ENCODE measurements around the gene ULK2.
"Not testable (repeated sequence)": the region's sequence is repeated elsewhere in the genome, so short reads cannot be mapped to it uniquely, and the experiment has no call there.

The ULK2 gene

GRCh38 chr17:19896679-19897078 lies 28.9 kb upstream of the ULK2 start:
- H3K9me3 ChIP-seq (ENCODE audit: control insufficient read depth, insufficient read depth, low read depth, low read length) = no peaks in the 10 kb centered on the region
- peaks cover 15% of the 10 kb centered on the region for H3K36me3 ChIP-seq (ENCODE audit: control insufficient read depth, insufficient read depth, low read length)
- H3K27me3 ChIP-seq (ENCODE audit: control insufficient read depth, insufficient read depth, low read length) = no peaks in the 10 kb centered on the region
- H3K4me3 ChIP-seq (ENCODE audit: low read depth, low read length) = no peak overlapping the region
- no peaks in the 10 kb centered on the region; the same call in 1 of the 2 replicates for H3K4me1 ChIP-seq (ENCODE audit: control insufficient read depth, insufficient read depth, low read length)
- H3K27ac ChIP-seq (ENCODE audit: low read depth, low read length) = no peak overlapping the region
- H3K9ac ChIP-seq (ENCODE audit: low read length) = no peak overlapping the region

GRCh38 chr17:19890554-19890953 lies 22.8 kb upstream of the ULK2 start:
- H3K9me3 ChIP-seq (ENCODE audit: control insufficient read depth, insufficient read depth, low read depth, low read length); H3K4me1 ChIP-seq (ENCODE audit: control insufficient read depth, insufficient read depth, low read length); H3K27me3 ChIP-seq (ENCODE audit: control insufficient read depth, insufficient read depth, low read length); H3K9ac ChIP-seq (ENCODE audit: low read length); H3K4me3 ChIP-seq (ENCODE audit: low read depth, low read length); H3K27ac ChIP-seq (ENCODE audit: low read depth, low read length); H3K36me3 ChIP-seq (ENCODE audit: control insufficient read depth, insufficient read depth, low read length): not testable (repeated sequence)

GRCh38 chr17:19890001-19890400 lies 22.3 kb upstream of the ULK2 start:
- H3K9me3 ChIP-seq (ENCODE audit: control insufficient read depth, insufficient read depth, low read depth, low read length); H3K4me3 ChIP-seq (ENCODE audit: low read depth, low read length); H3K9ac ChIP-seq (ENCODE audit: low read length); H3K27me3 ChIP-seq (ENCODE audit: control insufficient read depth, insufficient read depth, low read length); H3K4me1 ChIP-seq (ENCODE audit: control insufficient read depth, insufficient read depth, low read length); H3K36me3 ChIP-seq (ENCODE audit: control insufficient read depth, insufficient read depth, low read length); H3K27ac ChIP-seq (ENCODE audit: low read depth, low read length): not testable (repeated sequence)

- no peak overlapping the region for H3K27ac ChIP-seq (ENCODE audit: low read depth, low read length)
- no peaks in the 10 kb centered on the region for H3K27me3 ChIP-seq (ENCODE audit: control insufficient read depth, insufficient read depth, low read length)
- H3K4me1 ChIP-seq (ENCODE audit: control insufficient read depth, insufficient read depth, low read length) = no peaks in the 10 kb centered on the region
- H3K9me3 ChIP-seq (ENCODE audit: control insufficient read depth, insufficient read depth, low read depth, low read length) = no peaks in the 10 kb centered on the region
- H3K9ac ChIP-seq (ENCODE audit: low read length) = no peak overlapping the region
- H3K36me3 ChIP-seq (ENCODE audit: control insufficient read depth, insufficient read depth, low read length) = no peaks in the 10 kb centered on the region
- H3K4me3 ChIP-seq (ENCODE audit: low read depth, low read length) = no peak overlapping the region
Observed at GRCh38 chr17:19886116-19886515, 18.4 kb upstream of the ULK2 start.

GRCh38 chr17:19883537-19884215 lies 15.9 kb upstream of the ULK2 start:
- Histone ChIP-seq H3K27ac (ENCODE audit: low read depth, low read length) (no peak overlapping the region), H3K9ac (ENCODE audit: low read length) (no peak overlapping the region), H3K36me3 (ENCODE audit: control insufficient read depth, insufficient read depth, low read length) (no peaks in the 10 kb centered on the region), H3K27me3 (ENCODE audit: control insufficient read depth, insufficient read depth, low read length) (no peaks in the 10 kb centered on the region), H3K4me3 (ENCODE audit: low read depth, low read length) (no peak overlapping the region), H3K4me1 (ENCODE audit: control insufficient read depth, insufficient read depth, low read length) (no peaks in the 10 kb centered on the region), H3K9me3 (ENCODE audit: control insufficient read depth, insufficient read depth, low read depth, low read length) (no peaks in the 10 kb centered on the region)

- H3K9me3 ChIP-seq (ENCODE audit: control insufficient read depth, insufficient read depth, low read depth, low read length) = no peaks in the 10 kb centered on the region
- no peaks in the 10 kb centered on the region for H3K4me1 ChIP-seq (ENCODE audit: control insufficient read depth, insufficient read depth, low read length)
- no peaks in the 10 kb centered on the region for H3K36me3 ChIP-seq (ENCODE audit: control insufficient read depth, insufficient read depth, low read length)
- no peak overlapping the region for H3K4me3 ChIP-seq (ENCODE audit: low read depth, low read length)
- H3K27me3 ChIP-seq (ENCODE audit: control insufficient read depth, insufficient read depth, low read length) = no peaks in the 10 kb centered on the region
- no peak overlapping the region for H3K27ac ChIP-seq (ENCODE audit: low read depth, low read length)
- H3K9ac ChIP-seq (ENCODE audit: low read length) = no peak overlapping the region
Observed at GRCh38 chr17:19880393-19880792, 12.7 kb upstream of the ULK2 start.

GRCh38 chr17:19877364-19877945 lies 9.7 kb upstream of the ULK2 start:
- Histone ChIP-seq H3K4me1 (ENCODE audit: control insufficient read depth, insufficient read depth, low read length) (no peaks in the 10 kb centered on the region), H3K9ac (ENCODE audit: low read length) (no peak overlapping the region), H3K36me3 (ENCODE audit: control insufficient read depth, insufficient read depth, low read length) (no peaks in the 10 kb centered on the region), H3K27me3 (ENCODE audit: control insufficient read depth, insufficient read depth, low read length) (no peaks in the 10 kb centered on the region), H3K4me3 (ENCODE audit: low read depth, low read length) (no peak overlapping the region), H3K9me3 (ENCODE audit: control insufficient read depth, insufficient read depth, low read depth, low read length) (no peaks in the 10 kb centered on the region), H3K27ac (ENCODE audit: low read depth, low read length) (no peak overlapping the region)

- H3K9ac ChIP-seq (ENCODE audit: low read length) = no peak overlapping the region
- H3K27me3 ChIP-seq (ENCODE audit: control insufficient read depth, insufficient read depth, low read length) = no peaks in the 10 kb centered on the region
- H3K27ac ChIP-seq (ENCODE audit: low read depth, low read length) = no peak overlapping the region
- no peaks in the 10 kb centered on the region for H3K4me1 ChIP-seq (ENCODE audit: control insufficient read depth, insufficient read depth, low read length)
- H3K9me3 ChIP-seq (ENCODE audit: control insufficient read depth, insufficient read depth, low read depth, low read length) = no peaks in the 10 kb centered on the region
- H3K4me3 ChIP-seq (ENCODE audit: low read depth, low read length) = no peak overlapping the region
- H3K36me3 ChIP-seq (ENCODE audit: control insufficient read depth, insufficient read depth, low read length) = no peaks in the 10 kb centered on the region
Observed at GRCh38 chr17:19876529-19877161, 8.9 kb upstream of the ULK2 start.

GRCh38 chr17:19874256-19874655 lies 6.5 kb upstream of the ULK2 start:
- H3K27ac ChIP-seq (ENCODE audit: low read depth, low read length) = no peak overlapping the region
- H3K9ac ChIP-seq (ENCODE audit: low read length) = no peak overlapping the region
- no peaks in the 10 kb centered on the region for H3K9me3 ChIP-seq (ENCODE audit: control insufficient read depth, insufficient read depth, low read depth, low read length)
- H3K4me1 ChIP-seq (ENCODE audit: control insufficient read depth, insufficient read depth, low read length) = no peaks in the 10 kb centered on the region
- H3K4me3 ChIP-seq (ENCODE audit: low read depth, low read length) = no peak overlapping the region
- H3K36me3 ChIP-seq (ENCODE audit: control insufficient read depth, insufficient read depth, low read length) = no peaks in the 10 kb centered on the region
- no peaks in the 10 kb centered on the region for H3K27me3 ChIP-seq (ENCODE audit: control insufficient read depth, insufficient read depth, low read length)

- H3K27me3 ChIP-seq (ENCODE audit: control insufficient read depth, insufficient read depth, low read length) = peaks cover 8% of the 10 kb centered on the region
- no peaks in the 10 kb centered on the region for H3K9me3 ChIP-seq (ENCODE audit: control insufficient read depth, insufficient read depth, low read depth, low read length)
- no peaks in the 10 kb centered on the region for H3K36me3 ChIP-seq (ENCODE audit: control insufficient read depth, insufficient read depth, low read length)
- no peak overlapping the region for H3K9ac ChIP-seq (ENCODE audit: low read length)
- H3K4me1 ChIP-seq (ENCODE audit: control insufficient read depth, insufficient read depth, low read length) = no peaks in the 10 kb centered on the region
- no peak overlapping the region for H3K4me3 ChIP-seq (ENCODE audit: low read depth, low read length)
- no peak overlapping the region for H3K27ac ChIP-seq (ENCODE audit: low read depth, low read length)
Observed at GRCh38 chr17:19873346-19873745, 5.6 kb upstream of the ULK2 start.

- no peaks in the 10 kb centered on the region for H3K36me3 ChIP-seq (ENCODE audit: control insufficient read depth, insufficient read depth, low read length)
- no peaks in the 10 kb centered on the region for H3K9me3 ChIP-seq (ENCODE audit: control insufficient read depth, insufficient read depth, low read depth, low read length)
- no peak overlapping the region for H3K27ac ChIP-seq (ENCODE audit: low read depth, low read length)
- H3K9ac ChIP-seq (ENCODE audit: low read length) = peak overlapping the region; percentile 79
- H3K4me3 ChIP-seq (ENCODE audit: low read depth, low read length) = peak overlapping the region; percentile 77
- H3K4me1 ChIP-seq (ENCODE audit: control insufficient read depth, insufficient read depth, low read length) = peaks cover 3% of the 10 kb centered on the region; the same call in 1 of the 2 replicates
- peaks cover 13% of the 10 kb centered on the region for H3K27me3 ChIP-seq (ENCODE audit: control insufficient read depth, insufficient read depth, low read length)
Observed at GRCh38 chr17:19868079-19868395, 301 bp upstream of the ULK2 start.

Measured in HUES6 (cell line).